H9 (cell line): ENCODE data around the gene KCNH2. TPM values are rescaled to one million over a fixed set of nuclear protein-coding genes. Genes with fewer than 3 reads are reported as not detected.

Experiments used
- DNase-seq: peaks from one replicate; pipeline ENCODE4 v3.0.0-alpha.2; 2017
- H2AFZ ChIP-seq: one replicate; pipeline ENCODE4 v1.6.1; 2013; ENCODE audit warnings: mild to moderate bottlenecking, low read length, control low read depth, moderate library complexity
- H2AK5ac ChIP-seq: 2 replicates; pipeline ENCODE4 v1.6.1; 2013; ENCODE audit warnings: low read length, control low read depth, mixed read lengths; ENCODE audit not compliant: insufficient read length
- H2BK120ac ChIP-seq: one replicate; pipeline ENCODE4 v1.6.1; 2013; ENCODE audit warnings: low read depth, mild to moderate bottlenecking, low read length, control low read depth, inconsistent platforms; ENCODE audit not compliant: poor library complexity, severe bottlenecking
- H2BK12ac ChIP-seq: 2 replicates; pipeline ENCODE4 v1.6.1; 2013; ENCODE audit warnings: low read length, control low read depth, mixed read lengths, low read depth; ENCODE audit not compliant: insufficient read length
- H2BK15ac ChIP-seq: 2 replicates; pipeline ENCODE4 v1.6.1; 2013; ENCODE audit warnings: low read depth, low read length, control low read depth
- H2BK20ac ChIP-seq: one replicate; pipeline ENCODE4 v1.6.1; 2013; ENCODE audit warnings: low read depth, mild to moderate bottlenecking, low read length, control low read depth, inconsistent platforms; ENCODE audit not compliant: poor library complexity, severe bottlenecking
- H2BK5ac ChIP-seq: 2 replicates; pipeline ENCODE4 v1.6.1; 2013; ENCODE audit warnings: low read length, control low read depth, mixed read lengths; ENCODE audit not compliant: insufficient read length
- H3K14ac ChIP-seq: 2 replicates; pipeline ENCODE4 v1.6.1; 2013; ENCODE audit warnings: low read length, control low read depth; ENCODE audit not compliant: insufficient read depth
- H3K18ac ChIP-seq: 2 replicates; pipeline ENCODE4 v1.6.1; 2013; ENCODE audit warnings: low read depth, mild to moderate bottlenecking, mixed read lengths, low read length, control low read depth; ENCODE audit not compliant: insufficient read length
- H3K23ac ChIP-seq: 2 replicates; pipeline ENCODE4 v1.6.1; 2013; ENCODE audit warnings: low read length, control low read depth, mixed read lengths, low read depth; ENCODE audit not compliant: insufficient read length
- H3K23me2 ChIP-seq: 2 replicates; pipeline ENCODE4 v1.6.1; 2013; ENCODE audit warnings: low read depth, mild to moderate bottlenecking, mixed read lengths, low read length, control low read depth; ENCODE audit not compliant: insufficient read length, poor library complexity, severe bottlenecking
- H3K27ac ChIP-seq: 2 replicates; pipeline ENCODE4 v1.5.1; 2013; ENCODE audit warnings: low read length, control low read depth, mixed read lengths, low read depth; ENCODE audit not compliant: insufficient read length
- H3K27me3 ChIP-seq: 2 replicates; pipeline ENCODE4 v1.6.1; 2013; ENCODE audit warnings: low read length, control low read depth, inconsistent platforms; ENCODE audit not compliant: insufficient read depth
- H3K4ac ChIP-seq: 2 replicates; pipeline ENCODE4 v1.6.1; 2013; ENCODE audit warnings: low read depth, mild to moderate bottlenecking, control low read depth, inconsistent platforms, low read length, moderate library complexity
- H3K4me1 ChIP-seq: 2 replicates; pipeline ENCODE4 v1.6.1; 2013; ENCODE audit warnings: low read length, control low read depth, inconsistent platforms; ENCODE audit not compliant: insufficient read depth
- H3K4me2 ChIP-seq: 2 replicates; pipeline ENCODE4 v1.6.1; 2013; ENCODE audit warnings: low read length, control low read depth, mixed read lengths; ENCODE audit not compliant: insufficient read length, insufficient read depth
- H3K56ac ChIP-seq: 2 replicates; pipeline ENCODE4 v1.6.1; 2013; ENCODE audit warnings: low read depth, mild to moderate bottlenecking, mixed read lengths, low read length, control low read depth; ENCODE audit not compliant: insufficient read length
- H3K79me1 ChIP-seq: 2 replicates; pipeline ENCODE4 v1.6.1; 2013; ENCODE audit warnings: low read depth, mild to moderate bottlenecking, moderate library complexity, low read length, control low read depth, inconsistent platforms; ENCODE audit not compliant: insufficient read depth, poor library complexity, severe bottlenecking
- H3K79me2 ChIP-seq: 2 replicates; pipeline ENCODE4 v1.6.1; 2013; ENCODE audit warnings: low read length, control low read depth, inconsistent platforms; ENCODE audit not compliant: insufficient read depth
- H3K9ac ChIP-seq: 2 replicates; pipeline ENCODE4 v1.6.1; 2013; ENCODE audit warnings: low read length, control low read depth, mixed read lengths; ENCODE audit not compliant: insufficient read length; ENCODE audit errors: extremely low read depth
- H3K9me3 ChIP-seq: one replicate; pipeline ENCODE4 v1.6.1; 2013; ENCODE audit warnings: low read depth, low read length, inconsistent platforms; ENCODE audit not compliant: control insufficient read depth
- H3T11ph ChIP-seq: one replicate; pipeline ENCODE4 v1.6.1; 2013; ENCODE audit warnings: mild to moderate bottlenecking, low read length, control low read depth, inconsistent platforms
- H4K20me1 ChIP-seq: one replicate; pipeline ENCODE4 v1.6.1; 2013; ENCODE audit not compliant: control insufficient read depth, insufficient read length, insufficient read depth
- H4K5ac ChIP-seq: 2 replicates; pipeline ENCODE4 v1.6.1; 2013; ENCODE audit warnings: low read depth, mild to moderate bottlenecking, mixed read lengths, low read length, control low read depth; ENCODE audit not compliant: insufficient read length
- H4K8ac ChIP-seq: replicated peaks from 2 replicates; pipeline ENCODE4 v1.6.1; 2013; ENCODE audit warnings: low read length, control low read depth, mixed read lengths, low read depth; ENCODE audit not compliant: insufficient read length
- H4K91ac ChIP-seq: 2 replicates; pipeline ENCODE4 v1.6.1; 2013; ENCODE audit warnings: low read depth, mild to moderate bottlenecking, moderate library complexity, mixed read lengths, low read length, control low read depth; ENCODE audit not compliant: insufficient read length
- H3K27ac Mint-ChIP-seq, 3 experiments: 2 replicates in 2 of 3; 3 replicates in 1 of 3; pipeline ENCODE4 v1.8.0; 2020 to 2021; ENCODE audit warnings: mixed read lengths in 3 of 3, mild to moderate bottlenecking in 1 of 3, moderate library complexity in 1 of 3
- H3K27me3 Mint-ChIP-seq: 2 replicates; pipeline ENCODE4 v1.8.0; 2021; ENCODE audit warnings: low read depth, mild to moderate bottlenecking, moderate library complexity, mixed read lengths
- H3K36me3 Mint-ChIP-seq, 3 experiments: 2 replicates in 2 of 3; 3 replicates in 1 of 3; pipeline ENCODE4 v1.8.0; 2020 to 2021; ENCODE audit warnings: low read depth in 3 of 3, mixed read lengths in 3 of 3; ENCODE audit not compliant: insufficient read depth in 1 of 3
- H3K4me1 Mint-ChIP-seq, 2 experiments: 2 replicates each; pipeline ENCODE4 v1.8.0; 2020; ENCODE audit warnings: mixed read lengths in 2 of 2
- H3K4me3 Mint-ChIP-seq, 2 experiments: 2 replicates in 1 of 2; 3 replicates in 1 of 2; pipeline ENCODE4 v1.8.0; 2020 to 2021; ENCODE audit warnings: mild to moderate bottlenecking in 2 of 2, mixed read lengths in 2 of 2, moderate library complexity in 1 of 2
- H3K9me3 Mint-ChIP-seq, 2 experiments: 2 replicates in 1 of 2; 3 replicates in 1 of 2; pipeline ENCODE4 v1.8.0; 2020; ENCODE audit warnings: mild to moderate bottlenecking in 2 of 2, mixed read lengths in 2 of 2, moderate library complexity in 1 of 2
- whole genome bisulfite sequencing: extraction: QIAGEN DNeasy Blood & Tissue Kit; methylation state at CpG from one replicate; pipeline ENCODE4 v1.1.7; 2013; ENCODE audit warnings: missing lambda C conversion rate, low lambda C conversion rate, mixed read lengths; ENCODE audit not compliant: insufficient read length; ENCODE audit errors: extremely low coverage; 5-methylcytosine and 5-hydroxymethylcytosine counted together
- total RNA-seq: library from RNA; stranded (reverse); gene quantifications from 2 replicates; pipeline ENCODE4 v1.2.1, GENCODE V29; 2021
- TF ChIP-seq, protein P1 (sequence below): fragments of 200-600 bp; sonication (generic); conservative IDR thresholded peaks from 3 replicates; pipeline ENCODE4 v1.8.0; 2021; ENCODE audit warnings: antibody characterized with exemption, mild to moderate bottlenecking

Gene KCNH2
- total RNA-seq, 1 experiment from 2014 or later, result 4.5 TPM

DNA sequence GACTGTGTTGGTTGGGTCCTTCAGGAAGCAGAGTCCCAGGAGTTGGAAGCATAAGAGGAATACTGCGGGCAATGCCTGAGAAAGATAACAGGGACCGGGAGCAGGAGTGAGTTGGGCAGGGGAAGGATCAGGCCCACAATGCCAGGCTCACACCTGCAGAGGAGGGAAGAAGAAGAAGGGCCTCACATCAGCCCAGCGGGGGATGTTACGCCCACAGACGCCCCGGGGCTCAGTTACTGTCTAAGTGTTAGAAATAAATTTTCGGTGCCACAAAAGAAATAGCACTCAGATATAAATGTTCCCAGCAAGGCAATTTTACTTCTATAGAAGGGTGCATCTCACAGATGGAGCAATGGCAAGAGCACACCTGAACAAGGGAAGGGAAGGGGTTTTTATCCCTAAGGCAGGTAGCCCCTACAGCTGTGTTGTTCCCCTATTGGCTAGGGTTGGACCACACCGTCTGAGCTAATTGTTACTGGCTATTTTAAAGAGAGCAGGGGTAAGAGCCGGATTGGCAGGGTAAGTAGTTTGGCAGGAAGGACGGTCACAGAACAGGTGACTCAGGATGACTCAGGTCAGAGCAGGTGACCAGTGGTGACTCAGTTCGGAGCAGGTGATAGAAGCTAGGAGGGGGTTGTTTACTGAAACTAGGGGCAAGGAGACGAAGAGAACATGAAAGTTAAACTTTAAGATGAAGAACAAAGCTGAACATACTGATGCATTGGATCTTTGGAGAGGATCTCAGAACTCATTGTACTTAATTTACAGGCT, 12.5 kb upstream of the KCNH2 start, which contains the start of gene NOS3:
NOS3 (plus strand) TSS at position 602 of the 771 bp plus-strand sequence. CDS start 2,787 bp downstream, outside the sequence.
- Histone ChIP-seq H2BK15ac (no peak within 1 kb of the TSS), H2AK5ac (no peak within 1 kb of the TSS), H4K8ac (no peak within 1 kb of the TSS), H3K27me3 (no peaks in the 10 kb centered on the region; the same call in 1 of the 2 replicates), H3T11ph (no peak within 1 kb of the TSS), H4K20me1 (no peaks in the 10 kb centered on the region), H3K79me1 (no peaks in the 10 kb centered on the region), H3K4me2 (no peak within 1 kb of the TSS), H3K9ac (no peak within 1 kb of the TSS), H2BK12ac (no peak within 1 kb of the TSS), H3K4ac (no peak within 1 kb of the TSS), H3K23ac (no peak within 1 kb of the TSS), H3K79me2 (no peaks in the 10 kb centered on the region), H3K18ac (no peak within 1 kb of the TSS), H2BK5ac (no peak within 1 kb of the TSS), H4K5ac (no peak within 1 kb of the TSS), H3K4me1 (no peaks in the 10 kb centered on the region; the same call in none of the 2 replicates), H3K9me3 (no peaks in the 10 kb centered on the region), H4K91ac (no peak within 1 kb of the TSS), H2BK120ac (no peak within 1 kb of the TSS), H3K23me2 (no peaks in the 10 kb centered on the region), H3K56ac (no peak within 1 kb of the TSS), H3K27ac (no peak within 1 kb of the TSS), H2BK20ac (no peak within 1 kb of the TSS), H2AFZ (no peak within 1 kb of the TSS), H3K14ac (no peak within 1 kb of the TSS)
- Mint-ChIP-seq H3K4me1 (peaks cover 14 to 37% of the 10 kb centered on the region in 2 experiments), H3K27ac (0 out of 7 replicates have a peak within 1 kb of the TSS, but pooled peaks of 1 of the 3 experiments have one; percentile 19), H3K4me3 (no peak within 1 kb of the TSS), H3K9me3 (peaks cover 9 to 15% of the 10 kb centered on the region in 2 experiments), H3K27me3 (peaks cover 36% of the 10 kb centered on the region), H3K36me3 (peaks cover 0 to 12% (median 5%) of the 10 kb centered on the region in 3 experiments; a peak in 4 of 7 replicates)
- TF ChIP-seq, protein P1, sequence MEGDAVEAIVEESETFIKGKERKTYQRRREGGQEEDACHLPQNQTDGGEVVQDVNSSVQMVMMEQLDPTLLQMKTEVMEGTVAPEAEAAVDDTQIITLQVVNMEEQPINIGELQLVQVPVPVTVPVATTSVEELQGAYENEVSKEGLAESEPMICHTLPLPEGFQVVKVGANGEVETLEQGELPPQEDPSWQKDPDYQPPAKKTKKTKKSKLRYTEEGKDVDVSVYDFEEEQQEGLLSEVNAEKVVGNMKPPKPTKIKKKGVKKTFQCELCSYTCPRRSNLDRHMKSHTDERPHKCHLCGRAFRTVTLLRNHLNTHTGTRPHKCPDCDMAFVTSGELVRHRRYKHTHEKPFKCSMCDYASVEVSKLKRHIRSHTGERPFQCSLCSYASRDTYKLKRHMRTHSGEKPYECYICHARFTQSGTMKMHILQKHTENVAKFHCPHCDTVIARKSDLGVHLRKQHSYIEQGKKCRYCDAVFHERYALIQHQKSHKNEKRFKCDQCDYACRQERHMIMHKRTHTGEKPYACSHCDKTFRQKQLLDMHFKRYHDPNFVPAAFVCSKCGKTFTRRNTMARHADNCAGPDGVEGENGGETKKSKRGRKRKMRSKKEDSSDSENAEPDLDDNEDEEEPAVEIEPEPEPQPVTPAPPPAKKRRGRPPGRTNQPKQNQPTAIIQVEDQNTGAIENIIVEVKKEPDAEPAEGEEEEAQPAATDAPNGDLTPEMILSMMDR, result no peak
- DNase-seq, result peak; percentile 83
- no CpG with 5 or more reads among the region's 12 CpGs for whole genome bisulfite sequencing
